Stomach (tissue), 9 donors: ENCODE data around the gene VMO1. TPM values are rescaled to one million over a fixed set of nuclear protein-coding genes. Genes with fewer than 3 reads are reported as not detected.

Source experiments
- DNase-seq, 2 donors: peaks; one replicate each; pipeline versions ENCODE4 v3.0.0 to v3.0.0-alpha.2; 2013 to 2019
- H3K27ac ChIP-seq, 5 donors: fragments of 200-600 bp in 4 of 5; sonication (generic) in 4 of 5; one replicate each; pipeline ENCODE4 v1.5.1; 2013 to 2019; ENCODE audit warnings: mild to moderate bottlenecking in 1 of 5, moderate library complexity in 1 of 5
- H3K27me3 ChIP-seq, 3 donors: fragments of 200-600 bp; sonication (generic); one replicate each; pipeline ENCODE4 v1.5.1; 2017 to 2019; ENCODE audit warnings: mixed run types in 1 of 3
- H3K36me3 ChIP-seq, 4 donors: fragments of 200-600 bp; sonication (generic); 1 replicate in 3 of 4; 2 replicates in 1 of 4; pipeline ENCODE4 v1.5.1; 2016 to 2019
- H3K4me1 ChIP-seq, 4 donors: fragments of 200-600 bp; sonication (generic); one replicate each; pipeline ENCODE4 v1.5.1; 2016 to 2019
- H3K4me3 ChIP-seq, 4 donors: fragments of 200-600 bp; sonication (generic) in 3 of 4; one replicate each; pipeline ENCODE4 v1.5.1; 2016 to 2019; ENCODE audit warnings: mild to moderate bottlenecking in 1 of 4
- H3K9me3 ChIP-seq, 4 donors: fragments of 200-600 bp; sonication (generic); one replicate each; pipeline ENCODE4 v1.5.1; 2016 to 2019
- EP300 ChIP-seq: sonication (generic); formaldehyde crosslinking; IDR thresholded peaks from one replicate; pipeline ENCODE4 v1.6.1; 2017; ENCODE audit warnings: antibody characterized with exemption
- POLR2A ChIP-seq, 4 donors: fragments of 450-650 bp; IDR thresholded peaks; one replicate each; pipeline ENCODE4 v1.6.1; 2016; ENCODE audit warnings: antibody characterized with exemption in 4 of 4, control low read depth in 2 of 4, mild to moderate bottlenecking in 1 of 4, moderate library complexity in 1 of 4
- POLR2AphosphoS5 ChIP-seq, 3 donors: sonication (generic); formaldehyde crosslinking; IDR thresholded peaks; one replicate each; pipeline ENCODE4 v1.6.1; 2016; ENCODE audit warnings: antibody characterized with exemption in 3 of 3
- WGBS, 5 donors: extraction: QIAGEN DNeasy Blood & Tissue Kit in 3 of 5; methylation state at CpG; one replicate each; pipeline versions ENCODE4 v1.1.5 to v1.1.7; 2013 to 2018; 5-methylcytosine and 5-hydroxymethylcytosine counted together
- intact Hi-C: fragments of 100-400 bp; cut with DNase I; formaldehyde crosslinking; loops from one replicate; pipeline ENCODE4 v1.15.1; 2023; ENCODE audit warnings: low total_unique reads
- polyA plus RNA-seq, 3 donors: library from polyadenylated mRNA; stranded (reverse); fragments of 200-250 nt; gene quantifications; one replicate each; pipeline ENCODE4 v1.2.3, GENCODE V29; 2013
- total RNA-seq, 5 donors: library from RNA; depleted of rRNA; stranded (reverse); fragments of >200 nt; gene quantifications; one replicate each; pipeline versions ENCODE4 v1.1.0 to v1.2.3, GENCODE V29; 2014 to 2016
- TF ChIP-seq, protein P1 (sequence below), 7 experiments: fragments of 450-650 bp in 4 of 7; fragments of 200-600 bp in 3 of 7; sonication (generic) in 3 of 7; IDR thresholded peaks; one replicate each; pipeline ENCODE4 v1.5.1; 2016 to 2019; ENCODE audit warnings: antibody characterized with exemption in 7 of 7, control low read depth in 2 of 7, mild to moderate bottlenecking in 1 of 7
- donor health status: healthy with polysubstance abuse.
- donor health status: Bipolar disorder and iron deficiency.
- donor health status: healthy.

Gene VMO1
- total and polyA plus RNA-seq, 8 donors = 1.4 to 3.0 (median 2.3) TPM; not detected in 3

DNA sequence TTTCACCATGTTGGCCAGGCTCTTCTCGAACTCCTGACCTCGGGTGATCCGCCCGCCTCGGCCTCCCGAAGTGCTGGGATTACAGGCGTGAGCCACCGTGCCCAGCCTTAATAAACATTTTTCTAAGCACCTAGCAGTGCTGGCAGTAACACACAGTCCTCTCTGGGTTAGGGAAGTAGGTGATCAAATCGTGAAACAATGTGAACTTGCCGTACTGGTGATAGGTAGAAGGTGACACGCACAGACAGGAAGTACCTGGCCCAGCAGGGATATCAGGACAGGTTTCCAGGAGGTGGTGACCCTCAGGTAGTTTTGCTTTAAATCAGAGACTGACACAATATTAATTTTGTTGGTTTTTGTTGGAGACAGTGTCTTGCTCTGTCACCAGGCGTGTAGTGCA is 25.3 kb upstream of the VMO1 start:
- Histone ChIP-seq H3K9me3 (no peaks in the 10 kb centered on the region), H3K27ac (no peak overlapping the region), H3K27me3 (no peaks in the 10 kb centered on the region), H3K36me3 (peaks cover 9 to 51% (median 40%) of the 10 kb centered on the region in 4 donors), H3K4me3 (no peak overlapping the region), H3K4me1 (peaks cover 12 to 18% (median 17%) of the 10 kb centered on the region in 4 donors)
- DNase-seq = no peak
- WGBS, 5 donors = 82 to 95% (median 93%) methylated on average over 12 of the region's 12 CpGs
- intact Hi-C loops = loop anchor here (10.0 kb wide), 1 partner anchor 63 kb away; no protein-coding TSS in a partner anchor
- TF ChIP-seq, protein P1, sequence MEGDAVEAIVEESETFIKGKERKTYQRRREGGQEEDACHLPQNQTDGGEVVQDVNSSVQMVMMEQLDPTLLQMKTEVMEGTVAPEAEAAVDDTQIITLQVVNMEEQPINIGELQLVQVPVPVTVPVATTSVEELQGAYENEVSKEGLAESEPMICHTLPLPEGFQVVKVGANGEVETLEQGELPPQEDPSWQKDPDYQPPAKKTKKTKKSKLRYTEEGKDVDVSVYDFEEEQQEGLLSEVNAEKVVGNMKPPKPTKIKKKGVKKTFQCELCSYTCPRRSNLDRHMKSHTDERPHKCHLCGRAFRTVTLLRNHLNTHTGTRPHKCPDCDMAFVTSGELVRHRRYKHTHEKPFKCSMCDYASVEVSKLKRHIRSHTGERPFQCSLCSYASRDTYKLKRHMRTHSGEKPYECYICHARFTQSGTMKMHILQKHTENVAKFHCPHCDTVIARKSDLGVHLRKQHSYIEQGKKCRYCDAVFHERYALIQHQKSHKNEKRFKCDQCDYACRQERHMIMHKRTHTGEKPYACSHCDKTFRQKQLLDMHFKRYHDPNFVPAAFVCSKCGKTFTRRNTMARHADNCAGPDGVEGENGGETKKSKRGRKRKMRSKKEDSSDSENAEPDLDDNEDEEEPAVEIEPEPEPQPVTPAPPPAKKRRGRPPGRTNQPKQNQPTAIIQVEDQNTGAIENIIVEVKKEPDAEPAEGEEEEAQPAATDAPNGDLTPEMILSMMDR (IDR thresholded peaks at IDR 0.05) = no peak
- TF ChIP-seq EP300 (no peak), POLR2AphosphoS5 (IDR thresholded peaks at IDR 0.05) (no peak), POLR2A (IDR thresholded peaks at IDR 0.05) (no peak)

DNA sequence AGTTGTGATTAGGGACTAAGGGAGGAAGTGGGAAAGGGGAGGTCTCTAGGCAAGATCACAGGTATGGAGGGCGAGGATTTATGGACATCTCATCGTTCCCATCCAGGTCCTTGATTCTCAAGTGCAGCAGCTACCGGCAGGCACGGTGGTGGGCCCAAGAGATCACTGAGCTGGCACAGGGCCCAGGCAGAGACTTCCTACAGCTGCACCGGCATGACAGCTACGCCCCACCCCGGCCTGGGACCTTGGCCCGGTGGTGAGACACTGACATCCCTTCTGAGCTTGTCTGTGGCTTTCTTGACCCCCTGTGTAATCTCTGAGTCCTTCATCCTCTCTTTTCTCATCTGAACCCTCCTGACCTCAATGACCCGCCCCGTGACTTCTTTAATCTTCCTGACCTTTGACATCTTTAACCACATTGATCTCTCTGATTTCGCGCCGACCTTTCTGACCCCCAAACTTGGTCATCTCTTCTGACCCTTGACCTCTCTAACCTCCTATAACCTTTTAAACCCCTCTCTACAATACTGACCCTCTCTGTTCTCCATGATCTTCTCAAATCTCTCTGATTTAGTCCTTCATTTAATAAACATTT is 24.6 kb upstream of the VMO1 start:
- no peak overlapping the region for H3K27ac ChIP-seq
- no peaks in the 10 kb centered on the region for H3K27me3 ChIP-seq
- H3K4me1 ChIP-seq = peaks cover 12 to 24% (median 23%) of the 10 kb centered on the region in 4 donors
- intact Hi-C loops = loop anchor here (10.0 kb wide), 1 partner anchor 64 kb away; no protein-coding TSS in a partner anchor
- DNase-seq = no peak
- WGBS, 5 donors = 64 to 79% (median 76%) methylated on average over 12 to 13 of the region's 13 CpGs
- H3K9me3 ChIP-seq = no peaks in the 10 kb centered on the region
- no peak overlapping the region for H3K4me3 ChIP-seq
- TF ChIP-seq EP300 (no peak), POLR2AphosphoS5 (IDR thresholded peaks at IDR 0.05) (no peak)
- H3K36me3 ChIP-seq = peaks cover 3 to 44% (median 34%) of the 10 kb centered on the region in 4 donors

DNA sequence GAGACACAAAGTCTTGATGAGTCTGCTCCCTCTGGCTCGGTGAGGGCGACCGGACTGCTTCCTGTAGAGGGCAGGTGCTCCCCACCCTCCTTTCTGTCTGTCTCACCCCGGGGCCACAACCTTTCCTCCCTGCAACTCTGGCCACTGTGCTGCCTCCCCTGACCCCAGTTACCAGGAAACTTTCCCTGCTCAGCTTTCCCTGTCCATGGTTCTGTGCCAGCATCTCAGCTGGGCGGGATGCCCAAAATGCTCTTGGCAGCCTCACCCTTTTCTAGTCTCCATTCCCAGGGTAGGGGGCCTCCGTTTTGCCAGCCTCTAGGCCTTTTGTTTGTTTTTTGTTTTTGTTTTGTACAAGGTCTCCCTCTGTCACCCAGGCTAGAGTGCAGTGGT is 22.2 kb upstream of the VMO1 start:
- Histone ChIP-seq H3K9me3 (no peaks in the 10 kb centered on the region), H3K4me3 (peak overlapping the region; percentile 83 to 95 (median 85)), H3K27ac (peak overlapping the region in 1 of 5 donors; percentile 83), H3K36me3 (peaks cover 0 to 27% (median 19%) of the 10 kb centered on the region in 4 donors), H3K27me3 (no peaks in the 10 kb centered on the region), H3K4me1 (peaks cover 12 to 26% (median 23%) of the 10 kb centered on the region in 4 donors)
- TF ChIP-seq, protein P1 (IDR thresholded peaks at IDR 0.05) = no peak
- TF ChIP-seq EP300 = no peak
- no peak for TF ChIP-seq POLR2AphosphoS5 (IDR thresholded peaks at IDR 0.05)
- no peak for TF ChIP-seq POLR2A (IDR thresholded peaks at IDR 0.05)
- DNase-seq = peak; percentile 48 to 80
- intact Hi-C loops = no loop called here
- WGBS, 5 donors = 19 to 55% (median 30%) methylated on average over 6 of the region's 6 CpGs

DNA sequence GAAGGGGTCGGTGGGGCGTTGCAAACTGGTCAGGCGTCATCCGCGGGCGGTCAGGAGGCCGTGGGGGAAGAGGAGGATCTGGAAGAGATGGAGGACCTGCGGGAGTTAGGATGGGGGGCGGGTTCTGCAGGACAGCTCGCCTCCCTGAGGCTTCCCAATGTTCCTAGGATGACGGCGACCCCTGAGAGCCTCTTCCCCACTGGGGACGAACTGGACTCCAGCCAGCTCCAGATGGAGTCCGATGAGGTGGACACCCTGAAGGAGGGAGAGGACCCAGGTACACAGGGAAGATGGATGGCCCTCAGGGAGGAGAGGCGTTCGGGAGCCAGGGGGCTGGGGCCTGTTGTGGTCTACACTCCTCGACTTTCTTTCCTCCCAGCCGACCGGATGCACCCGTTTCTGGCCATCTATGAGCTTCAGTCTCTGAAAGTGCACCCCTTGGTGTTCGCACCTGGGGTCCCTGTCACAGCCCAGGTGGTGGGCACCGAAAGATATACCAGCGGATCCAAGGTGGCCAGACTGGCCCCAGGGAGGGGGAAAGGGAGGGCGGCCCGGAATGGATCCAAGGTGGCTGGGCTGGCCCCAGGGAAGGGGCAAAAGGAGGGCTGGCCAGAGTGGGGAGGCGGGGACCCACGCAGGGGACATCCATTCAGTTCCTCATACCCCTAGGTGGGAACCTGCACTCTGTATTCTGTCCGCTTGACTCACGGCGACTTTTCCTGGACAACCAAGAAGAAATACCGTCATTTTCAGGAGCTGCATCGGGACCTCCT is 21.6 kb upstream of the VMO1 start:
- no peaks in the 10 kb centered on the region for H3K27me3 ChIP-seq
- WGBS, 5 donors = 14 to 31% (median 24%) methylated on average over 25 to 32 of the region's 32 CpGs
- H3K9me3 ChIP-seq = no peaks in the 10 kb centered on the region
- peak overlapping the region; percentile 83 to 95 (median 85) for H3K4me3 ChIP-seq
- TF ChIP-seq POLR2AphosphoS5 (IDR thresholded peaks at IDR 0.05) (no peak), POLR2A (IDR thresholded peaks at IDR 0.05) (no peak), EP300 (no peak)
- TF ChIP-seq, protein P1 (IDR thresholded peaks at IDR 0.05) = no peak
- peak overlapping the region in 4 of 5 donors; percentile 81 to 84 (median 82) for H3K27ac ChIP-seq
- no peak for DNase-seq
- peaks cover 0 to 27% (median 19%) of the 10 kb centered on the region in 4 donors for H3K36me3 ChIP-seq
- peaks cover 12 to 26% (median 23%) of the 10 kb centered on the region in 4 donors for H3K4me1 ChIP-seq
- intact Hi-C loops = no loop called here
